OCI-LY3 (cell line): ENCODE data around the gene SHISA6.

Source experiments
- H2AFZ ChIP-seq: fragments of 200-600, 300-600 bp; shearing (Covaris generic); 2 replicates; pipeline ENCODE4 v1.6.0; 2014; ENCODE audit warnings: antibody characterized with exemption, low read depth, low read length
- H3K27ac ChIP-seq: fragments of 200-600, 300-600 bp; sonication (generic); 2 replicates; pipeline ENCODE4 v1.5.1; 2014; ENCODE audit warnings: mild to moderate bottlenecking, low read length, moderate library complexity, mixed read lengths
- H3K27me3 ChIP-seq: fragments of 200-600, 300-600 bp; sonication (generic); 2 replicates; pipeline ENCODE4 v1.6.1; 2014; ENCODE audit warnings: low read depth, low read length, mixed read lengths
- H3K36me3 ChIP-seq: fragments of 200-600, 300-600 bp; sonication (generic); replicated peaks from 2 replicates; pipeline ENCODE3; 2014; ENCODE audit warnings: low read depth, low read length, mixed read lengths
- H3K4me1 ChIP-seq: fragments of 300-600, 200-600 bp; sonication (generic); 2 replicates; pipeline ENCODE4 v1.6.1; 2014; ENCODE audit warnings: low read length, mixed read lengths
- H3K4me2 ChIP-seq: fragments of 200-600, 300-600 bp; sonication (generic); 2 replicates; pipeline ENCODE4 v1.6.1; 2014; ENCODE audit warnings: low read length, mixed read lengths
- H3K4me3 ChIP-seq: fragments of 300-600, 200-600 bp; sonication (generic); 2 replicates; pipeline ENCODE4 v1.5.1; 2014; ENCODE audit warnings: antibody characterized with exemption, mild to moderate bottlenecking, low read length, moderate library complexity
- H3K79me2 ChIP-seq: fragments of 300-600, 200-600 bp; shearing (Covaris generic); 2 replicates; pipeline ENCODE4 v1.6.1; 2014; ENCODE audit warnings: mild to moderate bottlenecking, low read length, mixed read lengths
- H3K9ac ChIP-seq: fragments of 300-600, 200-600 bp; shearing (Covaris generic); 2 replicates; pipeline ENCODE4 v1.6.0; 2014; ENCODE audit warnings: mild to moderate bottlenecking, low read length, moderate library complexity
- H3K9me3 ChIP-seq: fragments of 200-600, 300-600 bp; shearing (Covaris generic); 2 replicates; pipeline ENCODE4 v1.6.1; 2014; ENCODE audit warnings: low read length, mixed read lengths; ENCODE audit not compliant: insufficient read depth
- H4K20me1 ChIP-seq: fragments of 200-600, 300-600 bp; sonication (generic); 2 replicates; pipeline ENCODE4 v1.6.1; 2016; ENCODE audit warnings: low read length, mixed read lengths; ENCODE audit not compliant: insufficient read depth
- CTCF ChIP-seq: fragments of 200-600, 300-600 bp; sonication (generic); IDR thresholded peaks from 2 replicates; pipeline ENCODE4 v1.5.1; 2014; ENCODE audit warnings: antibody characterized with exemption, low read length, low read depth
- EZH2phosphoT487 ChIP-seq: fragments of 200-600 bp; shearing (Covaris generic); IDR thresholded peaks from 2 replicates; pipeline ENCODE4 v1.6.1; 2018; ENCODE audit warnings: antibody characterized with exemption, mixed run types, low read depth

The SHISA6 gene

GRCh38 chr17:11545696-11546095 is 304.7 kb downstream of the SHISA6 start:
- Histone ChIP-seq H3K4me3 (no peak overlapping the region), H3K9me3 (no peaks in the 10 kb centered on the region), H3K9ac (no peak overlapping the region), H3K27ac (no peak overlapping the region), H3K4me2 (no peak overlapping the region), H3K79me2 (no peaks in the 10 kb centered on the region), H3K27me3 (no peaks in the 10 kb centered on the region), H4K20me1 (no peaks in the 10 kb centered on the region), H3K4me1 (no peaks in the 10 kb centered on the region), H3K36me3 (no peaks in the 10 kb centered on the region), H2AFZ (no peak overlapping the region)
- no peak for TF ChIP-seq EZH2phosphoT487
- no peak for TF ChIP-seq CTCF

- H3K27me3 ChIP-seq, result no peaks in the 10 kb centered on the region
- no peaks in the 10 kb centered on the region for H3K4me1 ChIP-seq
- H2AFZ ChIP-seq, result no peak overlapping the region
- no peak overlapping the region for H3K27ac ChIP-seq
- H3K9me3 ChIP-seq, result no peaks in the 10 kb centered on the region
- no peak overlapping the region for H3K9ac ChIP-seq
- H3K79me2 ChIP-seq, result no peaks in the 10 kb centered on the region
- no peak overlapping the region for H3K4me3 ChIP-seq
- TF ChIP-seq CTCF (no peak), EZH2phosphoT487 (no peak)
- H4K20me1 ChIP-seq, result no peaks in the 10 kb centered on the region
- no peaks in the 10 kb centered on the region for H3K36me3 ChIP-seq
- no peak overlapping the region for H3K4me2 ChIP-seq
Measured at GRCh38 chr17:11547853-11548252, 306.8 kb downstream of the SHISA6 start.

- Histone ChIP-seq H3K36me3 (no peaks in the 10 kb centered on the region), H2AFZ (no peak overlapping the region), H3K9me3 (no peaks in the 10 kb centered on the region), H3K27me3 (no peaks in the 10 kb centered on the region), H3K4me3 (no peak overlapping the region), H3K79me2 (no peaks in the 10 kb centered on the region), H4K20me1 (no peaks in the 10 kb centered on the region), H3K27ac (no peak overlapping the region), H3K4me1 (no peaks in the 10 kb centered on the region), H3K4me2 (no peak overlapping the region), H3K9ac (no peak overlapping the region)
- TF ChIP-seq EZH2phosphoT487 (no peak), CTCF (no peak)
Measured at GRCh38 chr17:11548398-11548797, 307.4 kb downstream of the SHISA6 start.

- no peak for TF ChIP-seq CTCF
- TF ChIP-seq EZH2phosphoT487, result no peak
- Histone ChIP-seq H3K9ac (no peak overlapping the region), H3K4me2 (no peak overlapping the region), H2AFZ (no peak overlapping the region), H3K4me3 (no peak overlapping the region), H3K79me2 (no peaks in the 10 kb centered on the region), H3K36me3 (no peaks in the 10 kb centered on the region), H3K4me1 (no peaks in the 10 kb centered on the region), H4K20me1 (no peaks in the 10 kb centered on the region), H3K27me3 (no peaks in the 10 kb centered on the region), H3K9me3 (no peaks in the 10 kb centered on the region), H3K27ac (no peak overlapping the region)
Measured at GRCh38 chr17:11550431-11550830, 309.4 kb downstream of the SHISA6 start.
